Stromal cell of bone marrow (primary cell): ENCODE measurements around the gene AOPEP.
"Not testable (repeated sequence)": the region's sequence is repeated elsewhere in the genome, so short reads cannot be mapped to it uniquely, and the experiment has no call there.

ENCODE experiments used
- DNase-seq: peaks from one replicate; pipeline ENCODE4 v3.0.0-alpha.2; 2012; ENCODE audit warnings: low read depth

AOPEP gene

GRCh38 chr9:94869415-94869843 lies 142.9 kb downstream of the AOPEP start:
- peak; percentile 59 for DNase-seq

- no peak for DNase-seq
These were observed 143.9 kb downstream of the AOPEP start for GRCh38 chr9:94870465-94870792.

GRCh38 chr9:94870793-94871558 lies 144.5 kb downstream of the AOPEP start:
- DNase-seq: no peak

DNA sequence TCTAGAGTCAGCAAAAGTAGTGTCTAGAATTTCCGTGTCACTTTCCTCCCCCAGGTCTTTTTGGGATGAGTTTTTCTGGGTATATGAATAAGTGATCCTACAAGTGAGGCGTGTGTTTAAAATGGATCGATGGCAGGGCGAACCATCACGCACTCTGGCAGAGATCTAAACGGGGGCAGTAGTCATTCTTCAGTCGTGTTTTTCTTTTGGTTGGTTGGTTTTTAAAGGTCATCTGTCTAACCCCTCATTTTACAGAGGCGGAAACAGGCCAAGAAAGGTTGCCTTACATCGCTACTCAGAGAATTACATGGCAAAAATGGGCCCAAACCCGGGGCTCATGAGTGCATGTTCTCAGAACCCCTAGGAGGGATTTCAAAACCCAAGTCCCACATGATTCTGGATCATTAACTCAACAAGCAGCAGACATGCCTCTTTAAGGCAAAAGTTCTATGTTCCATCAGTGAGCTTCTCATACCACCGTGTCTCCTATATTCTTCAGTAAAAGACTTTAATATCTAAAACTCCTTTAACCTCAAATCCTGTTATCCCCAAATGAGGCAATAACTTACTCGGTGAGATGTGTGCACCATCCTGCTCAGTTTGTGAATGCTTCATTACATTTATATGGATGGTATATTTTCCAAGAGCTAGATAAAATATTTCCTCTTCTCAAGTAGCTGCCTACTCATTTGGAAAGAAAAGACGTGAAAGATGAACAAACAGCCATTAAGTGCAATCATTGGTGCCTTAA lies 145.8 kb downstream of the AOPEP start:
- DNase-seq: no peak

GRCh38 chr9:94872891-94873511 lies 146.5 kb downstream of the AOPEP start:
- DNase-seq: no peak

- DNase-seq: peak; percentile 69
These were observed 147.8 kb downstream of the AOPEP start for GRCh38 chr9:94874316-94874715.

- DNase-seq: no peak
These were observed 149.0 kb downstream of the AOPEP start for GRCh38 chr9:94875300-94876020.

GRCh38 chr9:94878804-94879203 lies 152.3 kb downstream of the AOPEP start:
- DNase-seq: not testable (repeated sequence)

- DNase-seq: no peak
These were observed 152.7 kb downstream of the AOPEP start for GRCh38 chr9:94879230-94879629.

DNA sequence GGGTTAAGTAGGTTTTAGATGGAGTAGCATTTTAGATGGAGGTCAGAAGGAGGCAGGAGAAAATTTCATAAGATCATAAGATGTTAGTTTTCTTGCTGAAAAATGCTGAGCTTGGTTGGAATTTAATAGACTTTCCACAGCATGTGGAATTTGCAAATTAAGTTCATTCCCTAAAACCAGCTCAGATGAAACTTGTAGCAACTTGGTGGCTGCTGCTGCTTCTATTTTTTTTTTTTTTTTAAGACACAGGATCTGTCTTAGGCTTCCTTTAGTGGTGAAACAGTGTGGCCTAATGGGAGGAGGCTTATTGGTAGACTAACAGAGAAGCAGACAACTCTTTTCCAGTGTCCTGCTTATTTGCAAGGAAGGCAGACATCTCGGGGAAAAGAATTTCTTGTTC lies 154.5 kb downstream of the AOPEP start:
- no peak for DNase-seq

DNA sequence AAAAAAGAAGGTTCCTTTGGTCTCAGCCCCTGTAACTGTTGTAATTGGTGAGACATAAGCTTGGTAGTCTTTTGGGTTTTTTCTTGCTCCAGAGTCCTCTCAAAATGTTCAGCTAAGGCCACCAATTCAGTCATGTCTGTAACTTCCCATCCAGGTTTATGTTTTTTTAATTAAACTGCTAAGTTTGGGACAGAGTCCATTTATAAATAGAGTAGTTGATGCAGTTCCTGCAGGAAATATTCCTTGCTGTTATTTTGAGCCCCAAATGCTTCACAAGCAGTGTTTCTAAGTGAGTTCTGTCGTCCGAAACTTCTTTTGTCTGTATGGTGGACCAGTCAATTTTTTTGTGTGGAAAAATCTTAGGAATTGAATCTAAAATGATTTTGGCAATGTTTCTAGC lies 155.0 kb downstream of the AOPEP start:
- DNase-seq: no peak

DNA sequence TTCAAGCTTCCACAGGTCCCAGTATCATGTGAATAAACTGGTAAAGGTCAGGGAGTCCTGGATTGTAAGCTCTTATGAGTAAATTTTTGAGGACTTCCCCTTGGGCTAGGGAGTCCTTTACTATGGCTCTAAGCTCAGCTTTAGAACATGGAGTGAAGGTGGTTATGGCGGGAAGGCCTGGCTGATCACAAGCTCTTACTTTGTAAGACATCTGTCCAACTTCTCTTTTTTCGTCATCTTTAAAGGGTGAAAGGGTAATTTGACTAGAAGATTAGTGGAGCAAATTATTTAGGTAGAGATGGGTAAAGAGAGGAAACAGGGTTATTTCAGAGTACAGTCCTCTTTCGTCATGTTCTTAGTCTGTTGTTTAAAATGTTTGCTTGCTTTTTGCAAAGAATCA lies 155.4 kb downstream of the AOPEP start:
- DNase-seq: no peak

DNA sequence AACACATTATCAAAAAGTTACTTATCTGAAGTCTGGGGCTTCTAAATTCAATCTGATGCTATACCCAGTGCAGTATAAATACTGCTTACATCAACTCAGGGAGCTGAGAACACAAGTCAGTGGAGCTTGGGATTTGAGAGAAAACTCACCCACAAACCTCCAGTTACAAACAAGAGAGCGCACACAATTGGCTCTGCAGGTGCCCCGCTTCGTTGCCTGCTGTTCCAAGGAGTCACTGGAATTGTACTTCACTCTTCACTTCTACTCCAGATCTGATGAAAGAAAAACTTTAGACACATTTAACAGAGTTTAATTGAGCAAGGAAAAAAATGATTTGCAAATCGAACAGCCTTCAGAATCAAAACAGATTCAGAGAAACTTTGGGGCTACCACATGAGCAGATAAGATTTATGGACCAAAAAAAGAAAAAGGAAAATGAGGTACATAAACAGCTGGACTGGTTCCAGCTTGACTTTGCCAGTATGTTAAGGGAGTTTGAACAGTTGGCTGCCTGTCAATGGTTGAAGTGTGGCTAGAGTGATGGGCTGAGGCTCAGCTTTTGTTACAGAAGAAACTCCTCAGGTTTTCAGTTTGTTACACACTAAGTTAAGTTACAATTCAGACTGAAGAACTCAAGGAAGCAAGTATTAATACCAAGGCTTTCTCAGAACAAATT lies 156.6 kb downstream of the AOPEP start:
- DNase-seq: no peak

- no peak for DNase-seq
These were observed 159.5 kb downstream of the AOPEP start for GRCh38 chr9:94885854-94886447.

DNA sequence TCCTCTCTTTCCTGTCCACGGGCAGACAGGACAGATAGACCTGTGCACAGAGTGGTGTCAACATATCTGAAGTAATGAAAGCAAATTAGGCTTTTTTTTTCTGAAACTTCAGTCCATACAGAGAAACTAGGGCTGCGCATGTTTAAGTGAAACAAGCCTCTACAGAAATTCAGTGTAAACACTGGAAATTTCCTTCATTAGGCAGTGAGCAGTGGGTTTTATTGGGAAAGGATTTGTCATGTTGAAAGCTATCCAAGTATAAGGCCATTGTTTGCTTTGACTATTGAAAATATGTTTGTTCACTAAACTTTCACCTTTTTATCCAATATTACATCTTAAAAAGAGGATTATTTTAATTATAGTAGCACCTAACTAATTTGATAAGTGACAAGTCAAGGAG lies 161.2 kb downstream of the AOPEP start:
- DNase-seq: no peak

DNA sequence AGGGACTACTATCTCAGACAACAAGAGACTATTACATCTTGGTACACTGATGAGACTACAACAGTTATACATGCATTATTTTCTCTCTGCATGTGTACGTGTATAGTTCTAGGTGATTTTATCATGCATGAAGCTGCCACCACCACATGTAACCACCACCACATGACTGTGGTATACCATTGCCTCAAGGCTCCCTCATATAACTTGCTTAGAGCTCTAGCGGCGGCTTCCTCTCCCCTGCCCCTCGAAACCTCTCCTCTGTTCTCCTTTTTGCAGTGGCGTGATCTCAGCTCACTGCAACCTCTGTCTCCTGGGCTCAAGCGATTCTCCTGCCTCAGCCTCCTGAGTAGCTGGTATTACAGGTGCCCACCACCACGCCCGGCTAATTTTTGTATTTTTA lies 162.3 kb downstream of the AOPEP start:
- DNase-seq: no peak

DNA sequence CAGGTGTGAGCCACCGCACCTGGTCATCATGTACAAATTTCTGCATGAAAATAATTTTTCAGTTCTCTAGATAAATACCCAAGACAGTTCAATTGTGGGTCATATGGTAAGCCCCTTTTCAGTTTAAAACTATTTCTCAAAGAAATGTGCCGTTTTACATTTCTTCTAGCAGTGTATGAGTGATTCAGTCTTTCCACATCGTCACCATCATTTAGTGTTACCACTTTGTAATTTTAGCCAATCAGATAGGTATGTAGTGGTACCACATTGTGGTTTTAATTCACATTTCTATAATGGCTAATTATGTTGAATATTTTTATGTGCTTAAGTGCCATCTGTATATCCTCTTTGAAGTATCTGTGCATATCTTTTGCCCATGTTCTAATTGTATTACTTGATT lies 163.1 kb downstream of the AOPEP start:
- no peak for DNase-seq

- no peak for DNase-seq
These were observed 164.7 kb downstream of the AOPEP start for GRCh38 chr9:94891183-94891582.

- no peak for DNase-seq
These were observed 166.2 kb downstream of the AOPEP start for GRCh38 chr9:94892675-94893074.

GRCh38 chr9:94894094-94894699 lies 167.7 kb downstream of the AOPEP start:
- DNase-seq: no peak

- DNase-seq: no peak
These were observed 169.2 kb downstream of the AOPEP start for GRCh38 chr9:94895668-94896067.
